ENCODE results near the gene FASTKD2. TPM values are rescaled to one million over a fixed set of nuclear protein-coding genes. Genes with fewer than 3 reads are reported as not detected.
"Not testable (repeated sequence)": the region's sequence is repeated elsewhere in the genome, so short reads cannot be mapped to it uniquely, and the experiment has no call there.

FASTKD2 gene
- total RNA-seq, 3 donors from 2014 or later, result 29.3 to 52.7 (median 32.4) TPM

GRCh38 chr2:206800506-206801417, 35.4 kb downstream of the FASTKD2 start:
- Histone ChIP-seq H3K4me1 (no peaks in the 10 kb centered on the region), H3K4me3 (no peak overlapping the region), H3K9me3 (no peaks in the 10 kb centered on the region), H3K36me3 (no peaks in the 10 kb centered on the region), H3K27ac (no peak overlapping the region), H3K27me3 (no peaks in the 10 kb centered on the region)
- TF ChIP-seq POLR2AphosphoS5 (IDR thresholded peaks at IDR 0.05) (peak in 1 of 3 donors; percentile 19), POLR2A (IDR thresholded peaks at IDR 0.05) (no peak), CTCF (IDR thresholded peaks at IDR 0.05) (peak in 2 of 3 donors; percentile 69 to 71)
- peak; percentile 44 to 60 for DNase-seq (ENCODE audit: low spot score in 2 of 2)
- intact Hi-C loops (cut with DNase I; ENCODE audit: low total_unique reads), result no loop called here

GRCh38 chr2:206801418-206802189, 36.2 kb downstream of the FASTKD2 start:
- DNase-seq (ENCODE audit: low spot score in 2 of 2), result no peak
- H3K4me3 ChIP-seq, result no peak overlapping the region
- TF ChIP-seq POLR2AphosphoS5 (IDR thresholded peaks at IDR 0.05) (no peak), CTCF (IDR thresholded peaks at IDR 0.05) (no peak), POLR2A (IDR thresholded peaks at IDR 0.05) (no peak)
- H3K36me3 ChIP-seq, result no peaks in the 10 kb centered on the region
- H3K4me1 ChIP-seq, result no peaks in the 10 kb centered on the region
- intact Hi-C loops (cut with DNase I; ENCODE audit: low total_unique reads), result no loop called here
- H3K9me3 ChIP-seq, result no peaks in the 10 kb centered on the region
- no peak overlapping the region for H3K27ac ChIP-seq
- H3K27me3 ChIP-seq, result no peaks in the 10 kb centered on the region

- no peak for DNase-seq (ENCODE audit: low spot score in 2 of 2)
- Histone ChIP-seq H3K4me1 (no peaks in the 10 kb centered on the region), H3K27ac (no peak overlapping the region), H3K36me3 (no peaks in the 10 kb centered on the region), H3K9me3 (no peaks in the 10 kb centered on the region), H3K4me3 (no peak overlapping the region), H3K27me3 (no peaks in the 10 kb centered on the region)
- TF ChIP-seq POLR2A (IDR thresholded peaks at IDR 0.05), result no peak
- TF ChIP-seq POLR2AphosphoS5 (IDR thresholded peaks at IDR 0.05), result no peak
- no peak for TF ChIP-seq CTCF (IDR thresholded peaks at IDR 0.05)
- intact Hi-C loops (cut with DNase I; ENCODE audit: low total_unique reads), result no loop called here
These were observed 37.5 kb downstream of the FASTKD2 start for GRCh38 chr2:206802654-206803514.

GRCh38 chr2:206804326-206804725, 38.9 kb downstream of the FASTKD2 start:
- TF ChIP-seq POLR2AphosphoS5 (IDR thresholded peaks at IDR 0.05) (no peak), POLR2A (IDR thresholded peaks at IDR 0.05) (no peak)

GRCh38 chr2:206805887-206806607, 40.6 kb downstream of the FASTKD2 start:
- no peak overlapping the region for H3K27ac ChIP-seq

More at GRCh38 chr2:206804326-206804725, 38.9 kb downstream of the FASTKD2 start:
- H3K27me3 ChIP-seq, result no peaks in the 10 kb centered on the region
- intact Hi-C loops (cut with DNase I; ENCODE audit: low total_unique reads), result no loop called here
- H3K9me3 ChIP-seq, result no peaks in the 10 kb centered on the region
- H3K4me3 ChIP-seq, result no peak overlapping the region
- no peak overlapping the region for H3K27ac ChIP-seq
- no peaks in the 10 kb centered on the region for H3K4me1 ChIP-seq
- no peak for DNase-seq (ENCODE audit: low spot score in 2 of 2)
- H3K36me3 ChIP-seq, result no peaks in the 10 kb centered on the region

GRCh38 chr2:206807624-206808023, 42.2 kb downstream of the FASTKD2 start:
- H3K9me3 ChIP-seq; intact Hi-C loops (cut with DNase I; ENCODE audit: low total_unique reads): not testable (repeated sequence)

More at GRCh38 chr2:206805887-206806607, 40.6 kb downstream of the FASTKD2 start:
- no peak for TF ChIP-seq CTCF (IDR thresholded peaks at IDR 0.05)
- TF ChIP-seq POLR2AphosphoS5 (IDR thresholded peaks at IDR 0.05), result no peak
- no peak for TF ChIP-seq POLR2A (IDR thresholded peaks at IDR 0.05)
- Histone ChIP-seq H3K36me3 (no peaks in the 10 kb centered on the region), H3K4me3 (no peak overlapping the region), H3K9me3 (no peaks in the 10 kb centered on the region), H3K27me3 (no peaks in the 10 kb centered on the region), H3K4me1 (no peaks in the 10 kb centered on the region)
- no peak for DNase-seq (ENCODE audit: low spot score in 2 of 2)
- intact Hi-C loops (cut with DNase I; ENCODE audit: low total_unique reads), result no loop called here

GRCh38 chr2:206812471-206812870, 47.1 kb downstream of the FASTKD2 start:
- H3K27me3 ChIP-seq; H3K27ac ChIP-seq; H3K36me3 ChIP-seq; H3K9me3 ChIP-seq; DNase-seq (ENCODE audit: low spot score in 2 of 2); H3K4me1 ChIP-seq; intact Hi-C loops (cut with DNase I; ENCODE audit: low total_unique reads); H3K4me3 ChIP-seq: not testable (repeated sequence)

More at GRCh38 chr2:206807624-206808023, 42.2 kb downstream of the FASTKD2 start:
- H3K36me3 ChIP-seq; H3K27ac ChIP-seq; H3K4me3 ChIP-seq; DNase-seq (ENCODE audit: low spot score in 2 of 2); H3K4me1 ChIP-seq; H3K27me3 ChIP-seq: not testable (repeated sequence)

Measured in breast epithelium (tissue), 4 donors.